GM20000 (cell line): ENCODE measurements around the gene RALGAPA2.

Source experiments
- DNase-seq: peaks from one replicate; pipeline ENCODE4 v3.0.0; 2012; ENCODE audit warnings: low spot score
- TF ChIP-seq, protein P1 (sequence below): IDR thresholded peaks from 2 replicates; pipeline ENCODE4 v1.5.1; 2012; ENCODE audit warnings: mild to moderate bottlenecking, control low read depth; ENCODE audit errors: extremely low read depth, missing control alignments

The RALGAPA2 gene

DNA sequence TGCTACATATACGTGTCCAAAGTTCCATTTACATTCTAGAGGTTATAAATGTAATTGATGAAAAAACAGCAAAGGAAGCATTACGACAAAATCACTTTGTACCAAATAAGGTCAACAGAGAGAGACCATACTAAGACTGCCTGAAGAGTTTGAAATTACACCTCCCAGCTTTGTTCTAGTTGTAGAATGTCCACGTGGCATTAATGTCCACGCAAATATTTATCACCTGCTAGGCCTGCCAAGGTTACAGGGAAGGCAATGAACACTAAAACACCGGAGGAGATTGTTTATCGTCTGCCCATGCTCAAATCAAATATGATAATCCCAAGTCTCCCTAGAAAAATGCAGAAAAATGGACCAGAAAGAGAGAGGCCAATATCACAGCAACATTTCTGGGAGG lies 6.2 kb downstream of the RALGAPA2 start:
- TF ChIP-seq, protein P1, sequence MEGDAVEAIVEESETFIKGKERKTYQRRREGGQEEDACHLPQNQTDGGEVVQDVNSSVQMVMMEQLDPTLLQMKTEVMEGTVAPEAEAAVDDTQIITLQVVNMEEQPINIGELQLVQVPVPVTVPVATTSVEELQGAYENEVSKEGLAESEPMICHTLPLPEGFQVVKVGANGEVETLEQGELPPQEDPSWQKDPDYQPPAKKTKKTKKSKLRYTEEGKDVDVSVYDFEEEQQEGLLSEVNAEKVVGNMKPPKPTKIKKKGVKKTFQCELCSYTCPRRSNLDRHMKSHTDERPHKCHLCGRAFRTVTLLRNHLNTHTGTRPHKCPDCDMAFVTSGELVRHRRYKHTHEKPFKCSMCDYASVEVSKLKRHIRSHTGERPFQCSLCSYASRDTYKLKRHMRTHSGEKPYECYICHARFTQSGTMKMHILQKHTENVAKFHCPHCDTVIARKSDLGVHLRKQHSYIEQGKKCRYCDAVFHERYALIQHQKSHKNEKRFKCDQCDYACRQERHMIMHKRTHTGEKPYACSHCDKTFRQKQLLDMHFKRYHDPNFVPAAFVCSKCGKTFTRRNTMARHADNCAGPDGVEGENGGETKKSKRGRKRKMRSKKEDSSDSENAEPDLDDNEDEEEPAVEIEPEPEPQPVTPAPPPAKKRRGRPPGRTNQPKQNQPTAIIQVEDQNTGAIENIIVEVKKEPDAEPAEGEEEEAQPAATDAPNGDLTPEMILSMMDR, result no peak
- no peak for DNase-seq

DNA sequence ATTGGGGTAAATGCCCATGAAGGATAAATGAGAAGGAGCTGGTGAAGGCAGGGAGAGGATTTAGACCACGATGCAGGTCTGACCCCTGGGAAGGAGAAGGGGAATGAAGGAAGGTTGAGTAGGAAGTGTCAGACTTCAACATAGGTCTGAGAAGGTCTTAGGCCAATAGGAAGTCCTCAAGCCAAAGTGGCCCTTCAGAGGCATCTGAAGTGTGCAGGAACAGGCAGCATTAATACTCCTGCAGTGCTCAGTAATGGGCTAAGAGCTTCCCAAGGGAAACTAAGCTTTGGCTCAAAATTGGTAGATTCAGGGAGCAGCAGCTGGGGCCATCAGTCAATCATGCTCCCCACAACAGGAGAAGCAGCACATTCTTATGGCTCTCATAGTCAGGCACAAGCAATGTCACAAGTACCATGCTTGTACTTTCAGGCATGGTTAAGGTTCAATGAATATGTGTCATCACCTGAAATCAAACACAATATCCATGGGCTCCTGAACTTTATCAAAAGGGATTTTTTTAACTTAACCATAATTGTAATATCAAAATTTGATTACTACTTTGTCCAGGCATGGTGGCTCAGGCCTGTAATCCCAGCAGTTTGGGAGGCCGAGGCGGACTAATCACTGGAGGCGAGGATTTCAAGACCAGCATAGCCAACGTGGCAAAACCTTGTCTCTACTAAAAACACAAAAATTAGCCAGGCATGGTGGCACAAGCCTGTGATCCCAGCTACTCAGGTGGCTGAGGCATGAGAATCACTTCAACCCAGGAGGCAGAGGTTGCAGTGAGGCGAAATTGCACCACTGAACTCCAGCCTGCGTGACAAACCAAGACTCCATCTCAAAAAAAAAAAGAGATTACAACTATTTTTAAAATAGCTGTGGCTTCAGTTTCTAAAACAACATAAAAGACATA lies 9.9 kb downstream of the RALGAPA2 start:
- TF ChIP-seq, protein P1, result no peak
- DNase-seq, result no peak

DNA sequence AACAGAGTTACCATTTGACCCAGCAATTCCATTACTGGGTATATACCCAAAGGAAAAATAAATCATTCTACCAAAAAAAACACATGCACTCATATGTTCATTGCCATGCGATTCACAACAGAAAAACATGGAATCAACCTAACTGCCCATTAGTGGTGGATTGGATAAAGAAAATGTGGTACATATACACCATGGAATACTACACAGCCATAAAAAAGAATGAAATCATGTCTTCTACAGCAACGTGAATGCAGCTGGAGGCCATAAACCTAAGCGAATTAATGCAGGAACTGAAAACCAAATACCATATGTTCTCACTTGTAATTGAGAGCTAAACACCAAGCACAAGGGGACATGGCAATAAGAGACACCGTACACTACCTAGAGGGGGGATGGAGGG lies 12.5 kb downstream of the RALGAPA2 start:
- DNase-seq, result no peak
- TF ChIP-seq, protein P1, result no peak

DNA sequence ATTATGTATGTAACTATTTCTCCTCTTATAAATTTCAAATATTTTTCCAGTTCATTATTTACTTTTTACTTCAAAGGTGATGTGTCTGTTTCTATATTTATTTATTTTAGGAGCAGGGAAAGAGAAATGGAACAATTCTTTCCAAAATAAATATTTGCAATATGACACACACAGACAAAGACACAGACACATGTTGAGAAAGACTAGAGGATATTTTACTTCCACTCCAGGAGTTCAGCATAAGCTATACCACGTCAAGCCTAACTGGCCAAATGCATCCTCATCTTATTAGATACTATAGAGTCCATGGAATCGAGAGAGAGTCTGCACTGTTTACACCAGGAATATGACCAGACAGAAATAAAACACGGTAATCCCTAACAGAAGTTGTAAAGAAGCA lies 13.3 kb downstream of the RALGAPA2 start:
- TF ChIP-seq, protein P1, result no peak
- no peak for DNase-seq

DNA sequence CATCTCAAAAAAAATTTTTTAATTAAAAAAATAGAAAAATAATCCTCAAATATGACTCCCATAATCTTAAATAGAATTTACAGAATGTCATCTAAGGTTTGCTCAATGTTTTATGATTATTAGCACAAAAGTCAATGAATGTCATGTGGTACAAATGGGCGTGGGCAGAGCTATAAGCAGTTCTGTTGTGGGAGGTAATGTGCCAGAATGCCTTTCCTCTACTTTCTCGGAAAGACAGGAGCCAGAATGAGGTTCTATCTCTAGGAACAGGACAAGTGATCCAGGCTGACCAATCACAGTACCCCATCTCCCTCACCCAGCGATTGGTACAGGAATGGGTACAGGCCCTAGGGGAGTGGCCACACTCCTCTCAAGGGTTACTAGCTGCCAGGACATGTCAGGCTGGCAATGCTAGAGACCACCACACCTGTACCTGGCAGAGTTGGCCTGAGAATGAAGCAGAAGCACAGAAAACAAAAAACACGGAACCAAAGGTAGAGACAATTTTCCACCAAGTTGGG lies 15.1 kb downstream of the RALGAPA2 start:
- DNase-seq, result no peak
- TF ChIP-seq, protein P1, result no peak

- TF ChIP-seq, protein P1, result no peak
- DNase-seq, result no peak
These were observed 17.1 kb downstream of the RALGAPA2 start for GRCh38 chr20:20695250-20695816.

DNA sequence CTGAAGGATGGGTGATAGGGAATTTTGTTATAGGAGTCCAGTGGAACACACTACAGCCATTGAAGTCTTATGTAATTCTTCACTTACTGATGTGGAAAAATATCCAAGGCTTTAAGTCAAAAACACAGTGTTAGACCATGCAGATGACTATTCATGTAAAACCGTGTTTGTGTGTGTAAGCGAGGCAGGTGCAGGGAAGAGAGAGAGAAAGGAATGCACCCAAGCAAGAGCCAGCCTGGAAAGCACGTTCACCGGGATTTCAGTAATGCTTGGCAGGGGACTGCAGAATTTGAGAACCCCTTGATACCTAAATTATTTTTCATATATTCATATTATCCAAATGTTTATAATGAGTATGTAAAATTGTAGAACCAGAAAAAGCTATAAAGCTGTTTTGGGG lies 17.9 kb downstream of the RALGAPA2 start:
- DNase-seq, result no peak
- TF ChIP-seq, protein P1, result no peak
